Measurements from ENCODE around the gene DNAI1. TPM values are rescaled to one million over a fixed set of nuclear protein-coding genes. Genes with fewer than 3 reads are reported as not detected.
"Not testable (repeated sequence)": the region's sequence is repeated elsewhere in the genome, so short reads cannot be mapped to it uniquely, and the experiment has no call there.

DNAI1 gene
- polyA plus RNA-seq, 3 donors, result 1.4 to 4.0 (median 2.1) TPM

- DNase-seq (ENCODE audit: extremely low read depth in 1 of 11, low read depth in 9 of 11, low spot score in 4 of 11), result no peak
Observed at GRCh38 chr9:34521406-34522045, 62.9 kb downstream of the DNAI1 start.

GRCh38 chr9:34522091-34522887 is 63.7 kb downstream of the DNAI1 start:
- DNase-seq (ENCODE audit: extremely low read depth in 1 of 11, low read depth in 9 of 11, low spot score in 4 of 11), result no peak

- peak; percentile 73 to 89 (median 86) for DNase-seq (ENCODE audit: extremely low read depth in 1 of 11, low read depth in 9 of 11, low spot score in 4 of 11)
Observed at GRCh38 chr9:34522971-34523797, 64.6 kb downstream of the DNAI1 start, which contains the start of gene ENHO. ENHO (minus strand) TSS chr9:34522990; CDS start chr9:34521695, 1,295 bp downstream.

GRCh38 chr9:34524349-34524748 is 65.7 kb downstream of the DNAI1 start:
- DNase-seq (ENCODE audit: extremely low read depth in 1 of 11, low read depth in 9 of 11, low spot score in 4 of 11), result no peak

- DNase-seq (ENCODE audit: extremely low read depth in 1 of 11, low read depth in 9 of 11, low spot score in 4 of 11), result no peak
Observed at GRCh38 chr9:34526026-34526425, 67.4 kb downstream of the DNAI1 start.

GRCh38 chr9:34532041-34532440 is 73.4 kb downstream of the DNAI1 start:
- not testable (repeated sequence) for DNase-seq (ENCODE audit: extremely low read depth in 1 of 11, low read depth in 9 of 11, low spot score in 4 of 11)

- no peak for DNase-seq (ENCODE audit: extremely low read depth in 1 of 11, low read depth in 9 of 11, low spot score in 4 of 11)
Observed at GRCh38 chr9:34536685-34537084, 78.1 kb downstream of the DNAI1 start.

GRCh38 chr9:34540827-34541226 is 82.2 kb downstream of the DNAI1 start:
- DNase-seq (ENCODE audit: extremely low read depth in 1 of 11, low read depth in 9 of 11, low spot score in 4 of 11), result no peak

GRCh38 chr9:34541540-34541939 is 82.9 kb downstream of the DNAI1 start:
- DNase-seq (ENCODE audit: extremely low read depth in 1 of 11, low read depth in 9 of 11, low spot score in 4 of 11), result no peak

GRCh38 chr9:34544035-34544434 is 85.4 kb downstream of the DNAI1 start:
- no peak for DNase-seq (ENCODE audit: extremely low read depth in 1 of 11, low read depth in 9 of 11, low spot score in 4 of 11)

GRCh38 chr9:34545497-34545896 is 86.9 kb downstream of the DNAI1 start:
- DNase-seq (ENCODE audit: extremely low read depth in 1 of 11, low read depth in 9 of 11, low spot score in 4 of 11), result no peak

GRCh38 chr9:34546102-34546833 is 87.7 kb downstream of the DNAI1 start:
- no peak for DNase-seq (ENCODE audit: extremely low read depth in 1 of 11, low read depth in 9 of 11, low spot score in 4 of 11)

GRCh38 chr9:34546834-34547827 is 88.5 kb downstream of the DNAI1 start:
- no peak for DNase-seq (ENCODE audit: extremely low read depth in 1 of 11, low read depth in 9 of 11, low spot score in 4 of 11)

- peak in 5 of 11 donors; percentile 59 to 75 (median 63) for DNase-seq (ENCODE audit: extremely low read depth in 1 of 11, low read depth in 9 of 11, low spot score in 4 of 11)
Observed at GRCh38 chr9:34547960-34548611, 89.5 kb downstream of the DNAI1 start.

- DNase-seq (ENCODE audit: extremely low read depth in 1 of 11, low read depth in 9 of 11, low spot score in 4 of 11), result no peak
Observed at GRCh38 chr9:34549407-34549732, 90.8 kb downstream of the DNAI1 start.

GRCh38 chr9:34550016-34550680 is 91.5 kb downstream of the DNAI1 start:
- DNase-seq (ENCODE audit: extremely low read depth in 1 of 11, low read depth in 9 of 11, low spot score in 4 of 11), result no peak

- no peak for DNase-seq (ENCODE audit: extremely low read depth in 1 of 11, low read depth in 9 of 11, low spot score in 4 of 11)
Observed at GRCh38 chr9:34550681-34551270, 92.2 kb downstream of the DNAI1 start.

All from renal cortex interstitium (tissue), 11 donors.